SK-N-SH (cell line): ENCODE data around the gene SEMA3G. TPM values are rescaled to one million over a fixed set of nuclear protein-coding genes. Genes with fewer than 3 reads are reported as not detected.

ENCODE experiments used
- CTCF ChIA-PET: fragments of 300-600, 350-600 bp; formaldehyde crosslinking; extraction: SDS; loops from one replicate; lab custom pipeline; 2021; lab: Yijun Ruan, JAX
- POLR2A ChIA-PET: fragments of 350-600 bp; sonication (Branson Sonifier 250); formaldehyde crosslinking; extraction: SDS; loops from one replicate; lab custom pipeline; 2020; ENCODE audit warnings: antibody characterized with exemption, inconsistent platforms; lab: Yijun Ruan, JAX
- DNase-seq: peaks from one replicate; pipeline ENCODE4 v3.0.0; 2012
- H2AFZ ChIP-seq: fragments of 200-600 bp; sonication (generic); 2 replicates; pipeline ENCODE4 v1.8.1; 2016; ENCODE audit warnings: antibody characterized with exemption, mild to moderate bottlenecking, low read depth
- H3F3A ChIP-seq: fragments of 200-600 bp; sonication (generic); replicated peaks from 2 replicates; pipeline ENCODE3; 2016; ENCODE audit warnings: antibody characterized with exemption, mild to moderate bottlenecking; ENCODE audit not compliant: insufficient read depth
- H3K27ac ChIP-seq, 2 experiments: fragments of 200-500 bp in 1 of 2; fragments of 200-600 bp in 1 of 2; sonication (Bioruptor generic) in 1 of 2; sonication (generic), shearing (Covaris generic) in 1 of 2; 2 replicates each; pipeline versions ENCODE4 v1.5.1 to v1.6.1; 2014 to 2016; ENCODE audit warnings: low read depth in 2 of 2, inconsistent platforms in 1 of 2, low read length in 1 of 2, mild to moderate bottlenecking in 1 of 2, mixed read lengths in 1 of 2
- H3K27me3 ChIP-seq: fragments of 200-600 bp; sonication (generic), shearing (Covaris generic); 2 replicates; pipeline ENCODE4 v1.6.1; 2016; ENCODE audit warnings: mixed run types; ENCODE audit not compliant: insufficient read depth
- H3K36me3 ChIP-seq, 2 experiments: fragments of 200-500 bp in 1 of 2; fragments of 200-600 bp in 1 of 2; sonication (Bioruptor generic) in 1 of 2; sonication (generic) in 1 of 2; replicated peaks in 1 of 2; 2 replicates each; pipeline versions ENCODE3 to v1.5.1; 2014 to 2016; ENCODE audit warnings: low read length in 1 of 2, mild to moderate bottlenecking in 1 of 2; ENCODE audit not compliant: insufficient read depth in 2 of 2, control insufficient read depth in 1 of 2
- H3K4me1 ChIP-seq, 2 experiments: fragments of 200-500 bp in 1 of 2; fragments of 200-600 bp in 1 of 2; sonication (Bioruptor generic) in 1 of 2; sonication (generic), shearing (Covaris generic) in 1 of 2; 2 replicates each; pipeline versions ENCODE4 v1.5.1 to v1.6.1; 2014 to 2016; ENCODE audit warnings: low read depth in 1 of 2, low read length in 1 of 2, mixed run types in 1 of 2; ENCODE audit not compliant: insufficient read depth in 2 of 2, control insufficient read depth in 1 of 2
- H3K4me2 ChIP-seq: fragments of 200-600 bp; sonication (generic), shearing (Covaris generic); 2 replicates; pipeline ENCODE4 v1.6.1; 2017; ENCODE audit warnings: mixed run types
- H3K4me3 ChIP-seq, 2 experiments: fragments of 200-500 bp in 1 of 2; fragments of 200-600 bp in 1 of 2; sonication (Bioruptor generic) in 1 of 2; sonication (generic), shearing (Covaris generic) in 1 of 2; 2 replicates each; pipeline versions ENCODE4 v1.5.1 to v1.8.1; 2014 to 2016; ENCODE audit warnings: low read depth in 2 of 2, inconsistent platforms in 1 of 2, low read length in 1 of 2, mild to moderate bottlenecking in 1 of 2, mixed read lengths in 1 of 2, moderate library complexity in 1 of 2
- H3K79me2 ChIP-seq: fragments of 200-600 bp; sonication (generic); 2 replicates; pipeline ENCODE4 v1.8.1; 2017; ENCODE audit warnings: mild to moderate bottlenecking; ENCODE audit not compliant: insufficient read depth
- H3K9ac ChIP-seq: fragments of 200-600 bp; sonication (generic); 2 replicates; pipeline ENCODE4 v1.6.1; 2017; ENCODE audit warnings: mixed run types
- H3K9me2 ChIP-seq: fragments of 200-600 bp; sonication (generic); 2 replicates; pipeline ENCODE4 v1.6.1; 2017; ENCODE audit warnings: mixed run types
- H3K9me3 ChIP-seq: fragments of 200-600 bp; sonication (generic); 2 replicates; pipeline ENCODE4 v1.6.1; 2017; ENCODE audit warnings: mixed run types, mild to moderate bottlenecking, moderate library complexity
- H4K20me1 ChIP-seq: fragments of 200-600 bp; sonication (generic); 2 replicates; pipeline ENCODE4 v1.6.1; 2017; ENCODE audit warnings: mild to moderate bottlenecking, mixed run types; ENCODE audit not compliant: insufficient read depth
- CHD2 ChIP-seq: fragments of 150-350 bp; IDR thresholded peaks from 2 replicates; pipeline ENCODE4 v1.6.1; 2018; ENCODE audit warnings: low read length; ENCODE audit not compliant: partially characterized antibody
- GABPA ChIP-seq: IDR thresholded peaks from 2 replicates; pipeline ENCODE4 v1.4.0; 2012; ENCODE audit warnings: low read depth, mild to moderate bottlenecking
- GATA2 ChIP-seq: sonication (generic); formaldehyde crosslinking; IDR thresholded peaks from 2 replicates; pipeline ENCODE4 v1.5.0; 2020; ENCODE audit warnings: mild to moderate bottlenecking, missing genetic modification reagents
- IRF3 ChIP-seq: fragments of 150-350 bp; IDR thresholded peaks from 2 replicates; pipeline ENCODE4 v1.6.1; 2016; ENCODE audit warnings: mild to moderate bottlenecking, low read depth, low read length
- MAX ChIP-seq: IDR thresholded peaks from 2 replicates; pipeline ENCODE4 v1.4.0; 2012; ENCODE audit warnings: low read depth
- MEF2A ChIP-seq: IDR thresholded peaks from 2 replicates; pipeline ENCODE4 v1.4.0; 2012; ENCODE audit warnings: low read depth, borderline replicate concordance
- MXI1 ChIP-seq: IDR thresholded peaks from 2 replicates; pipeline ENCODE4 v1.6.1; 2012; ENCODE audit warnings: mild to moderate bottlenecking, low read depth, low read length, improper control_type of control experiment
- PBX3 ChIP-seq: IDR thresholded peaks from 2 replicates; pipeline ENCODE4; 2012
- POLR2AphosphoS5 ChIP-seq: IDR thresholded peaks from 2 replicates; pipeline ENCODE4 v1.6.1; 2012; ENCODE audit warnings: low read depth, low read length
- RAD21 ChIP-seq: IDR thresholded peaks from 2 replicates; pipeline ENCODE4 v1.6.1; 2012; ENCODE audit warnings: mild to moderate bottlenecking, low read length
- SIN3A ChIP-seq: IDR thresholded peaks from 2 replicates; pipeline ENCODE4 v1.6.1; 2012; ENCODE audit warnings: low read depth, mild to moderate bottlenecking, low read length, moderate library complexity, borderline replicate concordance
- TAF1 ChIP-seq: IDR thresholded peaks from 2 replicates; pipeline ENCODE4 v1.6.1; 2012; ENCODE audit warnings: low read depth, mild to moderate bottlenecking, low read length, moderate library complexity, borderline replicate concordance
- TEAD4 ChIP-seq: IDR thresholded peaks from 2 replicates; pipeline ENCODE4 v1.4.0; 2012; ENCODE audit warnings: mild to moderate bottlenecking, borderline replicate concordance; ENCODE audit not compliant: insufficient read depth
- USF1 ChIP-seq: IDR thresholded peaks from 2 replicates; pipeline ENCODE4 v1.4.0; 2012; ENCODE audit warnings: low read depth, borderline replicate concordance
- YY1 ChIP-seq: IDR thresholded peaks from 2 replicates; pipeline ENCODE4 v1.4.0; 2012; ENCODE audit warnings: low read depth, mild to moderate bottlenecking
- ZBTB33 ChIP-seq: IDR thresholded peaks from 2 replicates; pipeline ENCODE4 v1.4.0; 2012; ENCODE audit warnings: low read depth, borderline replicate concordance
- WGBS: methylation state at CpG from one replicate; pipeline ENCODE4 v1.1.6; 2017; ENCODE audit warnings: low lambda C conversion rate; 5-methylcytosine and 5-hydroxymethylcytosine counted together
- polyA plus RNA-seq, 3 experiments: library from polyadenylated mRNA; depleted of rRNA; stranded (reverse); fragments of >200 nt; gene quantifications; 2 replicates each; pipeline ENCODE4 v1.2.3, GENCODE V29; 2012

Gene SEMA3G
- polyA plus RNA-seq, 1 of the 3 experiments (the other 2 are of a cell fraction) = 0.13 TPM

GRCh38 chr3:52422669-52423068, 22.2 kb downstream of the SEMA3G start:
- ChIA-PET CTCF (interaction anchor here (28.4 kb wide), 1 partner anchor 26 kb away, joined by 578 read pairs; the partner anchor contains the start of genes NISCH, SEMA3G and TNNC1), POLR2A (no interaction called here)
- 77% methylated on average over 3 of the region's 3 CpGs for WGBS
- Histone ChIP-seq H3K27ac (no peak overlapping the region), H3K4me3 (no peak overlapping the region), H3K36me3 (no peaks in the 10 kb centered on the region), H3K4me2 (no peak overlapping the region), H3K9ac (no peak overlapping the region), H3K79me2 (no peaks in the 10 kb centered on the region), H3K9me3 (no peaks in the 10 kb centered on the region), H3K27me3 (no peaks in the 10 kb centered on the region), H3F3A (no peaks in the 10 kb centered on the region), H3K9me2 (no peaks in the 10 kb centered on the region), H2AFZ (no peak overlapping the region), H4K20me1 (no peaks in the 10 kb centered on the region), H3K4me1 (no peaks in the 10 kb centered on the region)
- TF ChIP-seq TEAD4 (no peak), YY1 (no peak), GATA2 (CRISPR knock-in tag) (no peak), CHD2 (no peak), RAD21 (no peak), POLR2AphosphoS5 (no peak), TAF1 (no peak), MXI1 (no peak)
- no peak for DNase-seq

- Histone ChIP-seq H3K4me3 (no peak overlapping the region), H4K20me1 (no peaks in the 10 kb centered on the region), H3K27me3 (no peaks in the 10 kb centered on the region), H3K9ac (no peak overlapping the region), H2AFZ (no peak overlapping the region), H3K4me2 (no peak overlapping the region), H3K36me3 (no peaks in the 10 kb centered on the region), H3K9me2 (no peaks in the 10 kb centered on the region), H3K79me2 (no peaks in the 10 kb centered on the region), H3K4me1 (no peaks in the 10 kb centered on the region), H3K27ac (no peak overlapping the region), H3F3A (no peaks in the 10 kb centered on the region), H3K9me3 (no peaks in the 10 kb centered on the region)
- ChIA-PET CTCF (interaction anchor here (3.0 to 28.4 kb wide), 2 partner anchors 8 to 28 kb away, joined by 25 to 578 read pairs; partner anchors contain the start of genes NISCH, SEMA3G and TNNC1), POLR2A (no interaction called here)
- TF ChIP-seq IRF3 (no peak), PBX3 (no peak), RAD21 (no peak), SIN3A (no peak), GATA2 (CRISPR knock-in tag) (no peak), MEF2A (no peak), GABPA (no peak), TEAD4 (no peak), MAX (no peak), USF1 (no peak), ZBTB33 (no peak)
- DNase-seq = no peak
- 62% methylated on average over 2 of the region's 2 CpGs for WGBS
These were observed 24.5 kb downstream of the SEMA3G start for GRCh38 chr3:52420388-52420787.
